Measurements from ENCODE around the gene SERPINA10.
"Not testable (repeated sequence)": the region's sequence is repeated elsewhere in the genome, so short reads cannot be mapped to it uniquely, and the experiment has no call there.

The SERPINA10 gene

DNA sequence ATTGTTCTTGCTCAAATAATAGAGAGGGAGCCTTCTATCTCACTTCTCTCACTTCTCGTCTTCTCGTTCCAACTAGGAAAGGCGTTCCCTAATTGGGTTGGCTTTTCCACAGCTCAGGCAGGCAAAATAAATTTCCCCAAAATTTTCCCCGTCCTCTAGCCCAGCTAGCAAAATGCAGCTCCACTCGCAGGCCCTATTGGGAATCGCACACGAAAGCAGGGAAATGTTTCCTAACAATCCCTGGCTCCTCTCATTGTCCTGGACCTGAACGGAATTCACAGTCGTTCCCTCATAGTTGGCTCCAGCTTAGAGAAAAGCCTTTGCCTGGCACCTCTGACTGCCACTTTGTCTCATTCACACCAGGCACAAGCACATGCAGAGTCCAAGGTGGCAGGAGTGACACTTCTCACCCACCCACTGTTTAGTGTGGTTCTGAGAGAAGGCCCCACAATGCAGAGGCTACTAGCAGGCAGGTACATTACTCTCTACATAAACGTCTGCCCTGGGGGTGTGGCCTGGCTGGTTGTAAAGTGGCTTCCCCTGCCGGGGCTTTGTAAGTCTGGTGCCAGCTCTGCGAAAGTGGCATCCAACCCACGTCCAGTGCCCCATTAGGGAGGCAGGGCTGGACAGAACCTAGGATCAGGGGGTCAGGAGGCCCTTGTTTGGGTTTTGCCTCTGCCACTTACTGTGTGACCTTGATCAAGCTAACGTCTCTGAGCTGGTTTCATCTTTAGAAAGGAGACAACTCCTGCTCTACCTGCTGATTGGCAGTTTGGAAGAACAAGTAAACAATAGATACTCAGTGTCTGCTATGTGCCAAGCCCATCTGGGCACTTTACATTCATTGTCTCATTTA lies 4.2 kb downstream of the SERPINA10 start:
- DNase-seq (ENCODE audit: extremely low spot score), result no peak
- ChIA-PET CTCF (no interaction called here), POLR2A (no interaction called here)
- TF ChIP-seq CTCF (IDR thresholded peaks at IDR 0.05; ENCODE audit: control extremely low read depth, extremely low read depth, low read depth, missing control alignments), result no peak

- ChIA-PET POLR2A (no interaction called here), CTCF (no interaction called here)
- no peak for TF ChIP-seq CTCF (IDR thresholded peaks at IDR 0.05; ENCODE audit: control extremely low read depth, extremely low read depth, low read depth, missing control alignments)
- no peak for DNase-seq (ENCODE audit: extremely low spot score)
These were observed 7.9 kb downstream of the SERPINA10 start for GRCh38 chr14:94285158-94285557.

DNA sequence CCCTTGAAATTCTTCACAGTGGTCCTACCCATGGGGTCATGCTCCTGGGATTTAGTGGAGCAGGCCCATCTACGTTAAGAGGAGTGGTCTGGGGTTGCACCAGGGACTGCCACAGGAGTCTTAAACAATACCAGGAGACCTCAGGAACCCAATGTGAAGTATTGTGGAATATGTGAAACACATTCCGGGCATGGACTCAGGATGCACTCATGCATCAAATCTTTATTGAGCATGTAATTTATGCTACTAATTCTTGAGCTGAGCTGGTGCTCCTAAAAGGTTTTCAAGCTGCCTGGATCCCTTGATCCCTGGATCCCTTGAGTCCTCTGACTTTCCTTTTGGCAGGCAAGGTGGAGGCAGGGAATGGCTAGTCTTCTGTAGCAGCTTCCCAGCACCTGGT lies 8.8 kb downstream of the SERPINA10 start:
- DNase-seq (ENCODE audit: extremely low spot score), result no peak
- no peak for TF ChIP-seq CTCF (IDR thresholded peaks at IDR 0.05; ENCODE audit: control extremely low read depth, extremely low read depth, low read depth, missing control alignments)
- ChIA-PET CTCF (no interaction called here), POLR2A (no interaction called here)

- TF ChIP-seq CTCF (IDR thresholded peaks at IDR 0.05; ENCODE audit: control extremely low read depth, extremely low read depth, low read depth, missing control alignments), result no peak
- ChIA-PET POLR2A (no interaction called here), CTCF (interaction anchor here (1.2 kb wide), 1 partner anchor 8 kb away, joined by 3 read pairs; no protein-coding TSS in a partner anchor)
- DNase-seq (ENCODE audit: extremely low spot score), result no peak
These were observed 9.9 kb downstream of the SERPINA10 start for GRCh38 chr14:94282991-94283723.

- POLR2A ChIA-PET, result no interaction called here
- CTCF ChIA-PET, result no interaction called here
- no peak for DNase-seq (ENCODE audit: extremely low spot score)
- no peak for TF ChIP-seq CTCF (IDR thresholded peaks at IDR 0.05; ENCODE audit: control extremely low read depth, extremely low read depth, low read depth, missing control alignments)
These were observed 14.3 kb downstream of the SERPINA10 start for GRCh38 chr14:94278731-94279130.

GRCh38 chr14:94276898-94277561 lies 16.0 kb downstream of the SERPINA10 start:
- DNase-seq (ENCODE audit: extremely low spot score); CTCF ChIA-PET; POLR2A ChIA-PET: not testable (repeated sequence)

GRCh38 chr14:94269156-94269555 lies 23.9 kb downstream of the SERPINA10 start:
- ChIA-PET POLR2A (no interaction called here), CTCF (no interaction called here)
- no peak for DNase-seq (ENCODE audit: extremely low spot score)
- TF ChIP-seq CTCF (IDR thresholded peaks at IDR 0.05; ENCODE audit: control extremely low read depth, extremely low read depth, low read depth, missing control alignments), result no peak

GRCh38 chr14:94268582-94268981 lies 24.5 kb downstream of the SERPINA10 start:
- CTCF ChIA-PET; DNase-seq (ENCODE audit: extremely low spot score); POLR2A ChIA-PET: not testable (repeated sequence)

Measured in GM10248 (cell line).